Measurements from ENCODE around the gene SH2D4B.

DNA sequence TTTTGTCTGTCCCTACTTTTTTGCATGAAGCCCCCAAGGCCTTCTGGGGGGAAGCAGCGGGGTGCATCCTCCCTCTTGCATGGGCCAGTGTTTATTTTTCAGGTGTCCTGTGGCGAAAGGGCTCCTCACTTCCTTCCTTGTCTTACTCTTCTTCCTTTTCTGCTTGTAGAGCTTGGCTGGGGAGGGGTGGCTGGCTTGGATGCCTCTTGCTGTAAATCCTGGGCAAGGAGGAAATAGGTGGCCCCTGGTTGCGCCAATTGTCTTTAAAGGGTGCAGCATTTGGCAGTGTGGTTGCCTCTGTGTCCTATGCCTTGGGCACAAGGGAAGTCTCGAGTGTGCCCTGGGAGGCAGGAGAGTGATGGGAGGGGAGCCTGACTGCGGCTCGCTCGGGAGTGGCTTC lies 95.0 kb downstream of the SH2D4B start:
- TF ChIP-seq, protein P1, sequence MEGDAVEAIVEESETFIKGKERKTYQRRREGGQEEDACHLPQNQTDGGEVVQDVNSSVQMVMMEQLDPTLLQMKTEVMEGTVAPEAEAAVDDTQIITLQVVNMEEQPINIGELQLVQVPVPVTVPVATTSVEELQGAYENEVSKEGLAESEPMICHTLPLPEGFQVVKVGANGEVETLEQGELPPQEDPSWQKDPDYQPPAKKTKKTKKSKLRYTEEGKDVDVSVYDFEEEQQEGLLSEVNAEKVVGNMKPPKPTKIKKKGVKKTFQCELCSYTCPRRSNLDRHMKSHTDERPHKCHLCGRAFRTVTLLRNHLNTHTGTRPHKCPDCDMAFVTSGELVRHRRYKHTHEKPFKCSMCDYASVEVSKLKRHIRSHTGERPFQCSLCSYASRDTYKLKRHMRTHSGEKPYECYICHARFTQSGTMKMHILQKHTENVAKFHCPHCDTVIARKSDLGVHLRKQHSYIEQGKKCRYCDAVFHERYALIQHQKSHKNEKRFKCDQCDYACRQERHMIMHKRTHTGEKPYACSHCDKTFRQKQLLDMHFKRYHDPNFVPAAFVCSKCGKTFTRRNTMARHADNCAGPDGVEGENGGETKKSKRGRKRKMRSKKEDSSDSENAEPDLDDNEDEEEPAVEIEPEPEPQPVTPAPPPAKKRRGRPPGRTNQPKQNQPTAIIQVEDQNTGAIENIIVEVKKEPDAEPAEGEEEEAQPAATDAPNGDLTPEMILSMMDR (conservative IDR thresholded peaks at IDR 0.05; ENCODE audit: low read depth, low read length) = no peak
- TF ChIP-seq EZH2phosphoT487 (IDR thresholded peaks at IDR 0.05; ENCODE audit: borderline replicate concordance, low read length) (no peak), EZH2 (IDR thresholded peaks at IDR 0.05; ENCODE audit: low read length, unreplicated experiment) (no peak)

All from PC-3 (cell line).